Neural progenitor cell (in vitro differentiated cells): ENCODE data around the gene MAML3. TPM values are rescaled to one million over a fixed set of nuclear protein-coding genes. Genes with fewer than 3 reads are reported as not detected.

Source experiments
- DNase-seq: peaks from one replicate; pipeline ENCODE4 v3.0.0-alpha.2; 2016; ENCODE audit warnings: low spot score
- H2AFZ ChIP-seq: fragments of 200-600 bp; sonication (generic); replicated peaks from 2 replicates; pipeline ENCODE4 v1.6.1; 2016; ENCODE audit warnings: antibody characterized with exemption
- H3F3A ChIP-seq: fragments of 200-600 bp; sonication (generic); 2 replicates; pipeline ENCODE4 v1.6.1; 2016; ENCODE audit warnings: antibody characterized with exemption, low read depth
- H3K27ac ChIP-seq: fragments of 200-600 bp; sonication (generic); 2 replicates; pipeline ENCODE4 v1.5.1; 2016; ENCODE audit warnings: mild to moderate bottlenecking
- H3K27me3 ChIP-seq: fragments of 200-600 bp; sonication (generic); 2 replicates; pipeline ENCODE4 v1.6.1; 2016; ENCODE audit warnings: mild to moderate bottlenecking, moderate library complexity
- H3K36me3 ChIP-seq: fragments of 200-600 bp; sonication (generic); 2 replicates; pipeline ENCODE4 v1.5.1; 2016
- H3K4me1 ChIP-seq: fragments of 200-600 bp; sonication (generic); 2 replicates; pipeline ENCODE4 v1.6.1; 2016; ENCODE audit warnings: mixed run types
- H3K4me2 ChIP-seq: fragments of 200-600 bp; sonication (generic); 2 replicates; pipeline ENCODE4 v1.6.1; 2016
- H3K4me3 ChIP-seq: fragments of 200-600 bp; sonication (generic); 2 replicates; pipeline ENCODE4 v1.5.1; 2016
- H3K79me2 ChIP-seq: fragments of 200-600 bp; sonication (generic); 2 replicates; pipeline ENCODE4 v1.6.1; 2016; ENCODE audit warnings: low read depth
- H3K9ac ChIP-seq: fragments of 200-600 bp; sonication (generic); 2 replicates; pipeline ENCODE4 v1.6.1; 2016
- H3K9me3 ChIP-seq: fragments of 200-600 bp; sonication (generic); 2 replicates; pipeline ENCODE4 v1.5.1; 2016; ENCODE audit warnings: low read depth
- H4K20me1 ChIP-seq: fragments of 200-600 bp; sonication (generic); 2 replicates; pipeline ENCODE4 v1.6.1; 2016; ENCODE audit warnings: low read depth
- H3K27ac Mint-ChIP-seq: 3 replicates; pipeline ENCODE4 v1.8.0; 2021; ENCODE audit warnings: mixed read lengths
- H3K27me3 Mint-ChIP-seq: 2 replicates; pipeline ENCODE4 v1.8.0; 2022; ENCODE audit warnings: low read depth, mild to moderate bottlenecking, inconsistent platforms, moderate library complexity, mixed read lengths; ENCODE audit not compliant: insufficient read depth
- H3K36me3 Mint-ChIP-seq: 3 replicates; pipeline ENCODE4 v1.8.0; 2021; ENCODE audit warnings: mixed read lengths
- H3K4me1 Mint-ChIP-seq: 3 replicates; pipeline ENCODE4 v1.8.0; 2021; ENCODE audit warnings: mixed read lengths
- H3K4me3 Mint-ChIP-seq: 3 replicates; pipeline ENCODE4 v1.8.0; 2021; ENCODE audit warnings: mild to moderate bottlenecking, moderate library complexity, mixed read lengths
- H3K9me3 Mint-ChIP-seq: 3 replicates; pipeline ENCODE4 v1.8.0; 2020; ENCODE audit warnings: mixed read lengths
- CTCF ChIP-seq: fragments of 200-600 bp; sonication (generic); IDR thresholded peaks from 2 replicates; pipeline ENCODE4 v1.5.1; 2017; ENCODE audit warnings: antibody characterized with exemption, mild to moderate bottlenecking
- EZH2 ChIP-seq: fragments of 200-600 bp; sonication (generic); IDR thresholded peaks from 2 replicates; pipeline ENCODE4 v1.6.1; 2017; ENCODE audit warnings: antibody characterized with exemption, mild to moderate bottlenecking, moderate library complexity
- EZH2phosphoT487 ChIP-seq: fragments of 200-600 bp; sonication (generic); IDR thresholded peaks from 2 replicates; pipeline ENCODE4 v1.6.1; 2017; ENCODE audit warnings: antibody characterized with exemption
- total RNA-seq: library from RNA; depleted of rRNA; stranded (reverse); fragments of >200 nt; gene quantifications from 2 replicates; pipeline ENCODE4 v1.2.3, GENCODE V29; 2015; ENCODE audit warnings: low replicate concordance

MAML3 gene
- total RNA-seq, 1 donor from 2014 or later, result 14.4 TPM

GRCh38 chr4:139763672-139764071 is 390.3 kb downstream of the MAML3 start:
- Histone ChIP-seq H3K4me3 (no peak overlapping the region), H3F3A (peaks cover 10% of the 10 kb centered on the region), H3K27ac (no peak overlapping the region), H3K9ac (no peak overlapping the region), H3K36me3 (no peaks in the 10 kb centered on the region), H3K9me3 (no peaks in the 10 kb centered on the region), H3K4me2 (peak overlapping the region; percentile 57), H2AFZ (no peak overlapping the region), H3K4me1 (peaks cover 23% of the 10 kb centered on the region), H3K79me2 (no peaks in the 10 kb centered on the region), H3K27me3 (no peaks in the 10 kb centered on the region), H4K20me1 (no peaks in the 10 kb centered on the region)
- peaks cover 3% of the 10 kb centered on the region for H3K36me3 Mint-ChIP-seq
- H3K4me1 Mint-ChIP-seq, result peaks cover 42% of the 10 kb centered on the region
- DNase-seq, result no peak
- peaks cover 4% of the 10 kb centered on the region for H3K27me3 Mint-ChIP-seq
- H3K27ac Mint-ChIP-seq, result no peak overlapping the region
- no peak overlapping the region for H3K4me3 Mint-ChIP-seq
- no peak for TF ChIP-seq EZH2
- H3K9me3 Mint-ChIP-seq, result no peaks in the 10 kb centered on the region

GRCh38 chr4:139763205-139763604 is 390.8 kb downstream of the MAML3 start:
- H3K27ac Mint-ChIP-seq, result no peak overlapping the region
- H3K27me3 ChIP-seq, result no peaks in the 10 kb centered on the region

GRCh38 chr4:139762720-139763119 is 391.3 kb downstream of the MAML3 start:
- Histone ChIP-seq H3K36me3 (no peaks in the 10 kb centered on the region), H3K4me2 (no peak overlapping the region), H3K9me3 (no peaks in the 10 kb centered on the region), H3K9ac (no peak overlapping the region), H3K4me1 (peaks cover 23% of the 10 kb centered on the region), H4K20me1 (no peaks in the 10 kb centered on the region), H3K27ac (no peak overlapping the region), H3F3A (peaks cover 10% of the 10 kb centered on the region), H3K27me3 (no peaks in the 10 kb centered on the region), H3K79me2 (no peaks in the 10 kb centered on the region), H2AFZ (no peak overlapping the region), H3K4me3 (no peak overlapping the region)
- Mint-ChIP-seq H3K9me3 (no peaks in the 10 kb centered on the region), H3K4me1 (peaks cover 44% of the 10 kb centered on the region), H3K4me3 (no peak overlapping the region), H3K36me3 (peaks cover 2% of the 10 kb centered on the region), H3K27me3 (peaks cover 4% of the 10 kb centered on the region), H3K27ac (no peak overlapping the region)
- TF ChIP-seq EZH2phosphoT487, result no peak
- TF ChIP-seq CTCF, result no peak
- TF ChIP-seq EZH2, result no peak
- no peak for DNase-seq

More at GRCh38 chr4:139763205-139763604, 390.8 kb downstream of the MAML3 start:
- Histone ChIP-seq H4K20me1 (no peaks in the 10 kb centered on the region), H2AFZ (no peak overlapping the region), H3K27ac (no peak overlapping the region), H3K4me2 (no peak overlapping the region), H3K9ac (no peak overlapping the region), H3K4me1 (peaks cover 23% of the 10 kb centered on the region), H3K9me3 (no peaks in the 10 kb centered on the region), H3K36me3 (no peaks in the 10 kb centered on the region), H3F3A (peaks cover 10% of the 10 kb centered on the region), H3K79me2 (no peaks in the 10 kb centered on the region), H3K4me3 (no peak overlapping the region)
- Mint-ChIP-seq H3K4me3 (no peak overlapping the region), H3K27me3 (peaks cover 4% of the 10 kb centered on the region), H3K36me3 (peaks cover 5% of the 10 kb centered on the region), H3K9me3 (no peaks in the 10 kb centered on the region), H3K4me1 (peaks cover 44% of the 10 kb centered on the region)
- DNase-seq, result peak; percentile 32
- no peak for TF ChIP-seq EZH2phosphoT487
- TF ChIP-seq EZH2, result no peak
- no peak for TF ChIP-seq CTCF

GRCh38 chr4:139761461-139761860 is 392.5 kb downstream of the MAML3 start:
- no peak overlapping the region for H3K27ac Mint-ChIP-seq
- Histone ChIP-seq H3K27ac (no peak overlapping the region), H4K20me1 (no peaks in the 10 kb centered on the region), H3K9me3 (no peaks in the 10 kb centered on the region), H3K36me3 (no peaks in the 10 kb centered on the region), H3K4me2 (peak overlapping the region; percentile 11), H3K4me3 (no peak overlapping the region), H2AFZ (no peak overlapping the region), H3K79me2 (no peaks in the 10 kb centered on the region), H3F3A (peaks cover 10% of the 10 kb centered on the region), H3K27me3 (no peaks in the 10 kb centered on the region), H3K4me1 (peaks cover 23% of the 10 kb centered on the region), H3K9ac (no peak overlapping the region)
- peaks cover 2% of the 10 kb centered on the region for H3K36me3 Mint-ChIP-seq
- TF ChIP-seq EZH2 (no peak), CTCF (peak; percentile 28)
- H3K4me1 Mint-ChIP-seq, result peaks cover 37% of the 10 kb centered on the region
- peaks cover 6% of the 10 kb centered on the region for H3K27me3 Mint-ChIP-seq
- H3K9me3 Mint-ChIP-seq, result no peaks in the 10 kb centered on the region
- no peak for DNase-seq
- no peak overlapping the region for H3K4me3 Mint-ChIP-seq
